Measurements from ENCODE around the gene TAF10. TPM values are rescaled to one million over a fixed set of nuclear protein-coding genes. Genes with fewer than 3 reads are reported as not detected.

The TAF10 gene
- total RNA-seq, 1 donor from 2014 or later: 205 TPM

DNA sequence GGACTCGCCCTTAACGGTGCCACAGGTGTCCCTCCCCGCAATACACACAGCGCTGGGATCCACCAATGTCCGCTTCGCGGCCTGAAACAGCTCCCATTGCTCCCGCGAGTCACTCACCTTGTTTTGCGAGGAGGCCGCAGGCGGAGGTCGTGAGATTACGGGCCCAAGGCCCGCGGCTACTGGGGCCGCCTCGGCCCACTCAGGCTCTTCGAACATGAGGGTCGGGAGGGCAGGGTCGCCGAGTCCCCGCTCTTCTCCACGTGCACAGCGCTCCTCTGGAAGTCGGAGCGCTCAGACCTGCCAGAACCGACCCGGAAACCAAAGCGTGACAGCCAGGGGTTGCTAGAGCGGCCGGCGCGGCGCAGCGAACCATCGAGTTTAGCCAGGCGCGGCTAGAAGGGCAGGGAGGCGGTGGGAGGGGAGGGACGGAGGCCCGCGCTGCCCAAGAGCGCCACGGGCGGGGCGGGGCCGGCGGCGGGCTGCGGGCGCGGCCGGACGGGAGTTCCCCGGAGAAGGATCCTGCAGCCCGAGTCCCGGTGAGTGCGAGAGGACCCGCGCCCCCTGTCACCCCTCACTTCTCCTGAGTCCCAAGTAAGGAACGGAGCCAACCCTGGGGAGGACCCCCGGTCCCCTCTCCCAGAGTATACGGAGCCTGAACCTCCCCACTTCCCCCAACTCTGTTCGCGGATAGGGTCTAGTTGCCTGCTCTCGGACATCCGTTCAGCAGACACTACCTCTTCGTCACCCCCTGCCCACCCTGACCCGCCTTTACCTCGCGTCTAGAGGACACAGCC is 8.5 kb downstream of the TAF10 start, which contains the start of the genes ILK and RRP8:
Gene ILK (plus strand): TSS at position 488 of the 794 bp plus-strand sequence. CDS start 498 bp downstream, outside the sequence.
Gene RRP8 (minus strand): TSS at position 330 of the 794 bp plus-strand sequence. CDS start 114 bp downstream, at position 216.
- peak within 1 kb of the TSS; percentile 90 for H3K4me3 ChIP-seq (ENCODE audit: low read depth, low read length)
- TF ChIP-seq, protein P1, sequence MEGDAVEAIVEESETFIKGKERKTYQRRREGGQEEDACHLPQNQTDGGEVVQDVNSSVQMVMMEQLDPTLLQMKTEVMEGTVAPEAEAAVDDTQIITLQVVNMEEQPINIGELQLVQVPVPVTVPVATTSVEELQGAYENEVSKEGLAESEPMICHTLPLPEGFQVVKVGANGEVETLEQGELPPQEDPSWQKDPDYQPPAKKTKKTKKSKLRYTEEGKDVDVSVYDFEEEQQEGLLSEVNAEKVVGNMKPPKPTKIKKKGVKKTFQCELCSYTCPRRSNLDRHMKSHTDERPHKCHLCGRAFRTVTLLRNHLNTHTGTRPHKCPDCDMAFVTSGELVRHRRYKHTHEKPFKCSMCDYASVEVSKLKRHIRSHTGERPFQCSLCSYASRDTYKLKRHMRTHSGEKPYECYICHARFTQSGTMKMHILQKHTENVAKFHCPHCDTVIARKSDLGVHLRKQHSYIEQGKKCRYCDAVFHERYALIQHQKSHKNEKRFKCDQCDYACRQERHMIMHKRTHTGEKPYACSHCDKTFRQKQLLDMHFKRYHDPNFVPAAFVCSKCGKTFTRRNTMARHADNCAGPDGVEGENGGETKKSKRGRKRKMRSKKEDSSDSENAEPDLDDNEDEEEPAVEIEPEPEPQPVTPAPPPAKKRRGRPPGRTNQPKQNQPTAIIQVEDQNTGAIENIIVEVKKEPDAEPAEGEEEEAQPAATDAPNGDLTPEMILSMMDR (conservative IDR thresholded peaks at IDR 0.05; ENCODE audit: low read depth, low read length): peak; percentile 6
- DNase-seq (ENCODE audit: low read depth): no peak

DNA sequence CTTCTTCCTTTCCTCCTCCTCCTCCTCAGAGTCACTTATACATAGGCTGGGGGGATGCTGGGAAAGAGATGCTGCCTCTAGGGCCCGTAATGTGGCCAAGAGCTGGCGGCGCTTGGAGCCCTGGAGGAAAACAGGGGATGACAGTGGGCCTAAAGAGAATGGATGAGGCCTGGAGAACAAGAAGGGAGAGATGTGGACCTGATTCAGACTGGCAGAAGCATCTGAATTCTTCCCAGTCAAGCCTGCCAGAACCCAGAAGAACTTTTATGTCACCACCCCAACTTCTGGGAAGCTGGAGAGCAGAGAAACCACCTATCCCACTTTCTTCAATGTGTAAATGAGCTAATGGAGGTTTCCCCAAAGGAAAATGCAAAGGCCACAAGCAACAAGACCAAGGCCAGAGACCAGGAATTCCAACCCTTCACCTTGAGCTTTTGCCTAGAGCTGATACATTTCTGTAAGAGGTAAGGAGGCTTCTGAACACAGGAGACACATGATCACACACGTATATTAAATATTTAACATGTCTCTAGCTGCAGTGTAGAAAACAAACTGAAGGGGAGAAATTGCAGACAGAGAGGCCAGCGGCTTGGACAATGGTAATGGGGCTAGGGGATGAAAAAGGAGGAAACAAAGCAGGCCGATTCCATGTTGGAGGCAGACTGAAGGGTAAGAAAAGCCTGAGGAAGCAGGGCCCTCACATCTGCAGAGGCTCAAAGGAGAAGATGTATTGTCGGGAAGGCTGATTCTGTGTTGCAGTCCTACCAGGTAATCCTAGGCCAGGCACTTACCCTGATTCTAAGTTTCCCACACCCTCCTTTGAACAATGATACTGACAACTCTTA is 9.7 kb downstream of the TAF10 start:
- TF ChIP-seq, protein P1 (conservative IDR thresholded peaks at IDR 0.05; ENCODE audit: low read depth, low read length): peak; percentile 9
- H3K4me3 ChIP-seq (ENCODE audit: low read depth, low read length): peak overlapping the region; percentile 90
- DNase-seq (ENCODE audit: low read depth): no peak

DNA sequence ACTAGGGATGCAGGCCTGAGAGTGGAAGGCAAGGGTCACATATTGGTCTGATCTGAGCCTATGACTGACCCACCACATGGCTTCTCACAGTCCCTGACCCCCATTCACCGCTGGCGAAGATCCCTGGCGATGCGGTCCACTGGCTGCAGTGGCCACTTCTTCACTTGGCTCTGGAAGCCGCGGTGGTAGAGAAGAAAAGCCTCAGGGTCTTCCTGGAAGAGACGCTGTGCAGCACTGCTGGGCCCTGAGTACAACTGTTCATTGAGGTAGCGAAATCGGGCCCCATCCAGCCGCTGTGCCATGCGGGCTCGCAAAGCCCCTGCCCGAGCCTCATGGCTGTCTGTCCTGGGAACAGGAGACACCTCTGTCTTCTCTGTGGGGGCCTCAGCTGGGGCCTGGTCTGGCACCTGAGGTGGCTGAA is 11.0 kb downstream of the TAF10 start:
- DNase-seq (ENCODE audit: low read depth): no peak
- TF ChIP-seq, protein P1 (conservative IDR thresholded peaks at IDR 0.05; ENCODE audit: low read depth, low read length): no peak
- H3K4me3 ChIP-seq (ENCODE audit: low read depth, low read length): no peak overlapping the region

DNA sequence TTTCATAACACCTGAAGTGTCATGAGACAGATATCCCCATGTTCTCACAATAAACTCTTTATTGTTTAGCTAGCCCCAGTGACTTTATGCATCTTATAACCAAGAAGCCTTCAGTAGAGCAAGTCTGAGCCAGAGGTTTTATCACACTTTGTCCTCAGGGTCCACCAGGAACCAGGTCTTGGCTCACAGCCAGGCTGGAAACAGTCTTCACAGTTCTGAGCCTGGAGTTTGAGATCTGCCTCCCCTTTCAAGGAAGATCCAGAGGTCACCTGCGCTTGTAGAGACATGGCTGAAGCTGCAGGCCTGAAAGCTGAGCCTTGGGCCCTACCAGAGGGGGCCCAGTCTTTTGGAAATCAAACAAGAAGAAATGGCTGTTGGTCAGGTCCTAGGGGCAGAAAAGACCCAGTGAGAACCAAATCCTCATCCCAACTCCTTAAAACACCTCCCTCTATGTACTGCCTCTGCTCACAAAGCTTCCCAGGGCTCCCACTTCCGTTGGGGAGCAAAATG is 12.1 kb downstream of the TAF10 start:
- TF ChIP-seq, protein P1 (conservative IDR thresholded peaks at IDR 0.05; ENCODE audit: low read depth, low read length): no peak
- H3K4me3 ChIP-seq (ENCODE audit: low read depth, low read length): no peak overlapping the region
- DNase-seq (ENCODE audit: low read depth): no peak

DNA sequence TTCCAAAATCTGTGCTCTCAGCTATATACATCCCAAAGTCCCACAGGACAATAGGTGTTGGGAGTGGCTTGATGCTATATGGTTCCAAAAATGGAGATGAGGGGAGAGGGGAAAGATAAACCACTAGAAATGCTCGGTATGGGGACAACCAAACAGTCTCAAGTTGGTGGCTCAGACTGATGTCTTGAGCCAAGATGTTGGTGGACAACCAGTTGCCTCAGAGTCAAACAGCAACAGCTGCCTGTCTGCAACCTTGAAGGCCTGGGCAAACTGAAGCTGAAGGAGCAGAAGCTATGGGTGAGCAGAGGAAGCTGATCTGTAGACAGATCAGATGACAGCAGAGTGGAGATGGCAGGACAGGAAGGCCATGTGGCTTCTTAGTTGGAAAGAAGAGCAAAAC is 12.6 kb downstream of the TAF10 start:
- H3K4me3 ChIP-seq (ENCODE audit: low read depth, low read length): no peak overlapping the region
- TF ChIP-seq, protein P1 (conservative IDR thresholded peaks at IDR 0.05; ENCODE audit: low read depth, low read length): no peak
- DNase-seq (ENCODE audit: low read depth): no peak

DNA sequence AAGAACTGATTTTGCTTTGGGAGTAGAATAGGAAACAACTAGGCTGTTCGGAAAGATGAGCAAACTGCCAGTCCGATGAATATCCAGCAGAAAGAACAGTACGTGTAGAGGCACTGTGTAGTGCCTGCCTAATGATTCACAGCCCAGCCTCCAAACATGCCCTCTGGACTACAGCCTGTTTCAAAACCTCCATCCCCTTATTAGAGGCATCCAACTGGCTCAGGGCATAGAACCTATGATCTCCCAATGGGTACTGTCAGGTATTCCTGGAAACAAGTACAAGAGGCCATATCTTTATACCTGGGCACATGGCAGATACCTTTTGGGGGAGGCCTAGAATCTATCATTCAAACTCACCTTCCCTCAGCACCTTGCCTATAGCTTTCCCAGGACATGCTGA is 13.5 kb downstream of the TAF10 start:
- H3K4me3 ChIP-seq (ENCODE audit: low read depth, low read length): no peak overlapping the region
- TF ChIP-seq, protein P1 (conservative IDR thresholded peaks at IDR 0.05; ENCODE audit: low read depth, low read length): no peak
- DNase-seq (ENCODE audit: low read depth): no peak

All from epithelial cell of proximal tubule (primary cell).